Hepatocyte (in vitro differentiated cells): ENCODE measurements around the gene AGAP1. TPM values are rescaled to one million over a fixed set of nuclear protein-coding genes. Genes with fewer than 3 reads are reported as not detected.

Source experiments
- DNase-seq: peaks from one replicate; pipeline ENCODE4 v3.0.0-alpha.2; 2016; ENCODE audit warnings: low spot score
- H2AFZ ChIP-seq: fragments of 200-600 bp; sonication (generic); 2 replicates; pipeline ENCODE4 v1.6.0; 2016; ENCODE audit warnings: antibody characterized with exemption, mild to moderate bottlenecking
- H3K27ac ChIP-seq: fragments of 200-600 bp; sonication (generic); 2 replicates; pipeline ENCODE4 v1.5.1; 2016; ENCODE audit warnings: mild to moderate bottlenecking
- H3K27me3 ChIP-seq: fragments of 200-600 bp; sonication (generic); 2 replicates; pipeline ENCODE4 v1.6.1; 2016
- H3K36me3 ChIP-seq: fragments of 200-600 bp; sonication (generic); replicated peaks from 2 replicates; pipeline ENCODE4 v1.5.1; 2016; ENCODE audit warnings: low read depth; ENCODE audit not compliant: insufficient read depth
- H3K4me1 ChIP-seq: fragments of 200-600 bp; sonication (generic); 2 replicates; pipeline ENCODE4 v1.5.1; 2016; ENCODE audit warnings: mild to moderate bottlenecking, moderate library complexity; ENCODE audit not compliant: insufficient read depth
- H3K4me2 ChIP-seq: fragments of 200-600 bp; sonication (generic); 2 replicates; pipeline ENCODE4 v1.6.0; 2016
- H3K4me3 ChIP-seq: fragments of 200-600 bp; sonication (generic); 2 replicates; pipeline ENCODE4 v1.5.1; 2016; ENCODE audit warnings: mild to moderate bottlenecking
- H3K79me2 ChIP-seq: fragments of 200-600 bp; sonication (generic); 2 replicates; pipeline ENCODE4 v1.6.0; 2017; ENCODE audit warnings: mild to moderate bottlenecking
- H3K9me2 ChIP-seq: fragments of 200-600 bp; sonication (generic); replicated peaks from 2 replicates; pipeline ENCODE4 v1.6.0; 2017; ENCODE audit warnings: mild to moderate bottlenecking; ENCODE audit not compliant: insufficient read depth
- H3K9me3 ChIP-seq: fragments of 200-600 bp; sonication (generic); 2 replicates; pipeline ENCODE4 v1.5.1; 2016; ENCODE audit warnings: low read depth, mild to moderate bottlenecking
- H4K20me1 ChIP-seq: fragments of 200-600 bp; sonication (generic); 2 replicates; pipeline ENCODE4 v1.6.0; 2016; ENCODE audit warnings: mild to moderate bottlenecking; ENCODE audit not compliant: insufficient read depth, poor library complexity, severe bottlenecking
- CTCF ChIP-seq: fragments of 200-600 bp; sonication (generic); IDR thresholded peaks from 2 replicates; pipeline ENCODE4 v1.5.1; 2016; ENCODE audit warnings: antibody characterized with exemption, mild to moderate bottlenecking; ENCODE audit not compliant: poor library complexity
- EZH2 ChIP-seq: fragments of 200-600 bp; sonication (generic); IDR thresholded peaks from 2 replicates; pipeline ENCODE4 v1.6.1; 2016; ENCODE audit warnings: antibody characterized with exemption, mild to moderate bottlenecking, borderline replicate concordance
- EZH2phosphoT487 ChIP-seq: fragments of 200-600 bp; sonication (generic); IDR thresholded peaks from one replicate; pipeline ENCODE4 v1.6.1; 2018; ENCODE audit warnings: antibody characterized with exemption, mild to moderate bottlenecking, low read depth, moderate library complexity; ENCODE audit not compliant: unreplicated experiment, severe bottlenecking
- WGBS: methylation state at CpG from one replicate; pipeline ENCODE4 v1.1.6; 2016; ENCODE audit warnings: low lambda C conversion rate; ENCODE audit errors: missing lambda C conversion rate; 5-methylcytosine and 5-hydroxymethylcytosine counted together
- polyA plus RNA-seq: library from polyadenylated mRNA; unstranded; fragments of >200 nt; fragmentation: Nextera tagmentation; extraction: Ambion mirVana; gene quantifications from 2 replicates; pipeline ENCODE4 v1.2.1, GENCODE V29; 2016
- total RNA-seq: library from RNA; depleted of rRNA; stranded (reverse); fragments of >200 nt; gene quantifications from 2 replicates; pipeline ENCODE4 v1.2.3, GENCODE V29; 2014

AGAP1 gene
- total and polyA plus RNA-seq, 2 experiments from 2014 or later = 12.1 to 20.0 TPM

GRCh38 chr2:235954281-235954680, 460.4 kb downstream of the AGAP1 start:
- no peak for DNase-seq
- no peak overlapping the region for H3K4me3 ChIP-seq
- no peaks in the 10 kb centered on the region for H3K27me3 ChIP-seq
- WGBS = 95% methylated on average over 10 of the region's 10 CpGs
- no peak overlapping the region for H3K4me2 ChIP-seq
- H3K4me1 ChIP-seq = no peaks in the 10 kb centered on the region
- H2AFZ ChIP-seq = no peak overlapping the region
- TF ChIP-seq EZH2 = no peak
- TF ChIP-seq CTCF = no peak
- TF ChIP-seq EZH2phosphoT487 = no peak
- no peaks in the 10 kb centered on the region for H3K9me3 ChIP-seq
- H4K20me1 ChIP-seq = no peaks in the 10 kb centered on the region
- H3K79me2 ChIP-seq = no peaks in the 10 kb centered on the region
- H3K27ac ChIP-seq = no peak overlapping the region
- no peaks in the 10 kb centered on the region for H3K36me3 ChIP-seq
- no peaks in the 10 kb centered on the region for H3K9me2 ChIP-seq

- Histone ChIP-seq H2AFZ (no peak overlapping the region), H3K4me2 (no peak overlapping the region), H3K27ac (no peak overlapping the region), H3K79me2 (no peaks in the 10 kb centered on the region), H4K20me1 (no peaks in the 10 kb centered on the region), H3K4me1 (no peaks in the 10 kb centered on the region), H3K4me3 (no peak overlapping the region), H3K27me3 (no peaks in the 10 kb centered on the region), H3K36me3 (no peaks in the 10 kb centered on the region), H3K9me2 (no peaks in the 10 kb centered on the region), H3K9me3 (no peaks in the 10 kb centered on the region)
- DNase-seq = no peak
- TF ChIP-seq CTCF (no peak), EZH2 (no peak), EZH2phosphoT487 (no peak)
- WGBS = 97% methylated on average over 13 of the region's 13 CpGs
Observed at GRCh38 chr2:235954888-235955480, 461.1 kb downstream of the AGAP1 start.

- Histone ChIP-seq H3K79me2 (no peaks in the 10 kb centered on the region), H3K36me3 (no peaks in the 10 kb centered on the region), H4K20me1 (no peaks in the 10 kb centered on the region), H3K4me3 (no peak overlapping the region), H3K27me3 (no peaks in the 10 kb centered on the region), H3K9me2 (no peaks in the 10 kb centered on the region), H3K9me3 (no peaks in the 10 kb centered on the region), H3K27ac (no peak overlapping the region), H2AFZ (no peak overlapping the region), H3K4me1 (no peaks in the 10 kb centered on the region), H3K4me2 (no peak overlapping the region)
- DNase-seq = no peak
- no peak for TF ChIP-seq CTCF
- TF ChIP-seq EZH2phosphoT487 = no peak
- TF ChIP-seq EZH2 = no peak
- WGBS = 92% methylated on average over 4 of the region's 4 CpGs
Observed at GRCh38 chr2:235955664-235956063, 461.8 kb downstream of the AGAP1 start.
